CD4-positive, alpha-beta memory T cell (primary cell): ENCODE data around the gene AIF1L. TPM values are rescaled to one million over a fixed set of nuclear protein-coding genes. Genes with fewer than 3 reads are reported as not detected.

Experiments used
- CTCF ChIA-PET: fragments of 350-600 bp; sonication (Branson Sonifier 250); formaldehyde crosslinking; loops from one replicate; lab custom pipeline; 2021; ENCODE audit warnings: inconsistent platforms; ENCODE audit not compliant: partially characterized antibody; lab: Charles Lee
- POLR2A ChIA-PET: fragments of 350-600 bp; sonication (Branson Sonifier 250); formaldehyde crosslinking; loops from one replicate; lab custom pipeline; 2021; ENCODE audit not compliant: partially characterized antibody; lab: Charles Lee
- DNase-seq, 5 donors: peaks; one replicate each; pipeline versions ENCODE4 v3.0.0 to v3.0.0-alpha.2; 2020 to 2022; ENCODE audit warnings: mixed read lengths in 1 of 5
- H3K27ac ChIP-seq: one replicate; pipeline ENCODE4 v1.7.0; 2013; ENCODE audit warnings: low read depth, low read length
- H3K27me3 ChIP-seq: 2 replicates; pipeline ENCODE4 v1.7.0; 2013; ENCODE audit warnings: mild to moderate bottlenecking, low read length, moderate library complexity; ENCODE audit not compliant: insufficient read depth
- H3K36me3 ChIP-seq: 2 replicates; pipeline ENCODE4 v1.7.0; 2013; ENCODE audit warnings: mild to moderate bottlenecking, low read length, moderate library complexity; ENCODE audit not compliant: insufficient read depth
- H3K4me1 ChIP-seq: 2 replicates; pipeline ENCODE4 v1.7.0; 2013; ENCODE audit warnings: mild to moderate bottlenecking, low read length, moderate library complexity; ENCODE audit not compliant: insufficient read depth
- H3K4me3 ChIP-seq, 2 donors: one replicate each; pipeline ENCODE4 v1.7.0; 2013; ENCODE audit warnings: low read length in 2 of 2, mild to moderate bottlenecking in 1 of 2
- H3K9me3 ChIP-seq, 2 donors: one replicate each; pipeline ENCODE4 v1.7.0; 2013; ENCODE audit warnings: low read length in 2 of 2, control low read depth in 1 of 2; ENCODE audit not compliant: control insufficient read depth in 1 of 2
- H3K27ac Mint-ChIP-seq, 7 donors: one replicate each; pipeline ENCODE4 v1.8.0; 2020 to 2021; ENCODE audit warnings: mixed read lengths in 7 of 7, mild to moderate bottlenecking in 6 of 7, inconsistent platforms in 3 of 7, moderate library complexity in 3 of 7
- H3K27me3 Mint-ChIP-seq, 2 donors: one replicate each; pipeline ENCODE4 v1.8.0; 2020 to 2021; ENCODE audit warnings: mixed read lengths in 2 of 2
- H3K36me3 Mint-ChIP-seq, 2 donors: one replicate each; pipeline ENCODE4 v1.8.0; 2020 to 2021; ENCODE audit warnings: mixed read lengths in 2 of 2, inconsistent platforms in 1 of 2, mild to moderate bottlenecking in 1 of 2
- H3K4me1 Mint-ChIP-seq, 4 donors: one replicate each; pipeline ENCODE4 v1.8.0; 2020 to 2021; ENCODE audit warnings: mixed read lengths in 4 of 4, mild to moderate bottlenecking in 1 of 4
- H3K4me3 Mint-ChIP-seq, 8 donors: one replicate each; pipeline ENCODE4 v1.8.0; 2020 to 2021; ENCODE audit warnings: mixed read lengths in 8 of 8, mild to moderate bottlenecking in 7 of 8, moderate library complexity in 6 of 8, inconsistent platforms in 3 of 8
- H3K9me3 Mint-ChIP-seq, 8 donors: one replicate each; pipeline ENCODE4 v1.8.0; 2020 to 2021; ENCODE audit warnings: mixed read lengths in 8 of 8, mild to moderate bottlenecking in 5 of 8, inconsistent platforms in 3 of 8, moderate library complexity in 1 of 8
- intact Hi-C: fragments of 100-400 bp; cut with micrococcal nuclease; formaldehyde crosslinking; loops from one replicate; pipeline ENCODE4 v1.15.1; 2023
- polyA plus RNA-seq, 2 donors: library from polyadenylated mRNA; unstranded; fragments of 300-500 nt; fragmentation: Illumina TruSeq; gene quantifications; one replicate each; pipeline ENCODE4 v1.2.3, GENCODE V29; 2021
- total RNA-seq, 2 experiments: library from RNA; stranded (reverse); gene quantifications; one replicate each; pipeline ENCODE4 v1.2.3, GENCODE V29; 2021

AIF1L gene
- total and polyA plus RNA-seq, 4 experiments from 2014 or later, result 0.15 TPM; not detected in 3

GRCh38 chr9:131140550-131140949 lies 44.2 kb downstream of the AIF1L start:
- no peak overlapping the region for H3K4me3 ChIP-seq
- intact Hi-C loops, result no loop called here
- ChIA-PET POLR2A (no interaction called here), CTCF (no interaction called here)
- no peaks in the 10 kb centered on the region for H3K27me3 Mint-ChIP-seq
- no peak overlapping the region for H3K27ac Mint-ChIP-seq
- H3K27ac ChIP-seq, result no peak overlapping the region
- H3K4me3 Mint-ChIP-seq, result no peak overlapping the region
- H3K9me3 Mint-ChIP-seq, result no peaks in the 10 kb centered on the region
- peaks cover 65 to 87% of the 10 kb centered on the region in 2 donors for H3K36me3 Mint-ChIP-seq
- no peaks in the 10 kb centered on the region for H3K9me3 ChIP-seq
- no peaks in the 10 kb centered on the region for H3K27me3 ChIP-seq
- H3K4me1 ChIP-seq, result no peaks in the 10 kb centered on the region
- H3K36me3 ChIP-seq, result peaks cover 75% of the 10 kb centered on the region
- no peak for DNase-seq
- peaks cover 0 to 11% (median 0%) of the 10 kb centered on the region in 4 donors for H3K4me1 Mint-ChIP-seq

GRCh38 chr9:131142160-131142559 lies 45.8 kb downstream of the AIF1L start:
- ChIA-PET CTCF (no interaction called here), POLR2A (interaction anchor here (1.5 kb wide), 1 partner anchor 17 kb away, joined by 5 read pairs; the partner anchor contains the start of gene NUP214)
- H3K4me1 Mint-ChIP-seq, result peaks cover 0 to 11% (median 0%) of the 10 kb centered on the region in 4 donors
- peak overlapping the region in 1 of 7 donors; percentile 67 for H3K27ac Mint-ChIP-seq
- intact Hi-C loops, result no loop called here
- peaks cover 62 to 86% of the 10 kb centered on the region in 2 donors for H3K36me3 Mint-ChIP-seq
- H3K27me3 ChIP-seq, result no peaks in the 10 kb centered on the region
- H3K9me3 ChIP-seq, result no peaks in the 10 kb centered on the region
- H3K36me3 ChIP-seq, result peaks cover 81% of the 10 kb centered on the region
- H3K4me1 ChIP-seq, result no peaks in the 10 kb centered on the region
- H3K27me3 Mint-ChIP-seq, result no peaks in the 10 kb centered on the region
- H3K4me3 Mint-ChIP-seq, result no peak overlapping the region
- H3K4me3 ChIP-seq, result no peak overlapping the region
- H3K9me3 Mint-ChIP-seq, result no peaks in the 10 kb centered on the region
- no peak for DNase-seq
- no peak overlapping the region for H3K27ac ChIP-seq

GRCh38 chr9:131144201-131144600 lies 47.9 kb downstream of the AIF1L start:
- H3K27ac ChIP-seq, result no peak overlapping the region
- Mint-ChIP-seq H3K27ac (peak overlapping the region in 4 of 7 donors; percentile 44 to 81 (median 60)), H3K4me1 (peaks cover 0 to 6% (median 1%) of the 10 kb centered on the region in 4 donors), H3K36me3 (peaks cover 65 to 86% of the 10 kb centered on the region in 2 donors), H3K27me3 (no peaks in the 10 kb centered on the region), H3K9me3 (no peaks in the 10 kb centered on the region), H3K4me3 (no peak overlapping the region)
- ChIA-PET CTCF (interaction anchor here (1.3 kb wide), 1 partner anchor 33 kb away, joined by 3 read pairs; no protein-coding TSS in a partner anchor), POLR2A (no interaction called here)
- intact Hi-C loops, result no loop called here
- no peaks in the 10 kb centered on the region for H3K27me3 ChIP-seq
- peaks cover 85% of the 10 kb centered on the region for H3K36me3 ChIP-seq
- DNase-seq, result no peak
- no peaks in the 10 kb centered on the region for H3K9me3 ChIP-seq
- no peak overlapping the region for H3K4me3 ChIP-seq
- no peaks in the 10 kb centered on the region for H3K4me1 ChIP-seq

- H3K36me3 Mint-ChIP-seq, result peaks cover 65 to 86% of the 10 kb centered on the region in 2 donors
- Histone ChIP-seq H3K4me1 (no peaks in the 10 kb centered on the region), H3K4me3 (no peak overlapping the region)
These were observed 48.9 kb downstream of the AIF1L start for GRCh38 chr9:131145245-131145644.

GRCh38 chr9:131146186-131146585 lies 49.9 kb downstream of the AIF1L start:
- H3K36me3 Mint-ChIP-seq, result peaks cover 61 to 84% of the 10 kb centered on the region in 2 donors
- H3K27ac ChIP-seq, result no peak overlapping the region
- H3K9me3 Mint-ChIP-seq, result no peaks in the 10 kb centered on the region
- no peaks in the 10 kb centered on the region for H3K9me3 ChIP-seq
- peak overlapping the region in 3 of 7 donors; percentile 1 to 54 (median 31) for H3K27ac Mint-ChIP-seq
- ChIA-PET CTCF (interaction anchor here (1.0 to 2.0 kb wide), 3 partner anchors 10 to 32 kb away, joined by 3 to 5 read pairs (median 4); no protein-coding TSS in a partner anchor), POLR2A (no interaction called here)
- DNase-seq, result no peak
- H3K27me3 ChIP-seq, result no peaks in the 10 kb centered on the region
- peaks cover 83% of the 10 kb centered on the region for H3K36me3 ChIP-seq
- H3K4me1 ChIP-seq, result no peaks in the 10 kb centered on the region
- intact Hi-C loops, result no loop called here
- no peak overlapping the region for H3K4me3 ChIP-seq
- peaks cover 0 to 6% (median 3%) of the 10 kb centered on the region in 4 donors for H3K4me1 Mint-ChIP-seq
- no peaks in the 10 kb centered on the region for H3K27me3 Mint-ChIP-seq
- H3K4me3 Mint-ChIP-seq, result no peak overlapping the region

More at GRCh38 chr9:131145245-131145644, 48.9 kb downstream of the AIF1L start:
- H3K27ac ChIP-seq, result no peak overlapping the region
- intact Hi-C loops, result no loop called here
- H3K9me3 Mint-ChIP-seq, result no peaks in the 10 kb centered on the region
- no peak overlapping the region for H3K4me3 Mint-ChIP-seq
- POLR2A ChIA-PET, result no interaction called here
- no peaks in the 10 kb centered on the region for H3K27me3 Mint-ChIP-seq
- H3K4me1 Mint-ChIP-seq, result peaks cover 0 to 11% (median 3%) of the 10 kb centered on the region in 4 donors
- no peaks in the 10 kb centered on the region for H3K27me3 ChIP-seq
- DNase-seq, result no peak
- CTCF ChIA-PET, result interaction anchor here (1.2 to 1.3 kb wide), 2 partner anchors 12 to 32 kb away, joined by 3 to 4 read pairs; no protein-coding TSS in a partner anchor
- no peaks in the 10 kb centered on the region for H3K9me3 ChIP-seq
- H3K36me3 ChIP-seq, result peaks cover 85% of the 10 kb centered on the region
- peak overlapping the region in 3 of 7 donors; percentile 17 to 78 (median 63) for H3K27ac Mint-ChIP-seq

GRCh38 chr9:131148276-131148675 lies 51.9 kb downstream of the AIF1L start:
- Histone ChIP-seq H3K4me1 (no peaks in the 10 kb centered on the region), H3K36me3 (peaks cover 89% of the 10 kb centered on the region), H3K27me3 (no peaks in the 10 kb centered on the region), H3K4me3 (no peak overlapping the region), H3K9me3 (no peaks in the 10 kb centered on the region), H3K27ac (no peak overlapping the region)
- ChIA-PET CTCF (no interaction called here), POLR2A (no interaction called here)
- Mint-ChIP-seq H3K4me1 (peaks cover 0 to 6% (median 3%) of the 10 kb centered on the region in 4 donors), H3K27ac (no peak overlapping the region), H3K9me3 (no peaks in the 10 kb centered on the region), H3K36me3 (peaks cover 64 to 83% of the 10 kb centered on the region in 2 donors), H3K4me3 (no peak overlapping the region), H3K27me3 (no peaks in the 10 kb centered on the region)
- no peak for DNase-seq
- intact Hi-C loops, result no loop called here

- no peaks in the 10 kb centered on the region for H3K9me3 ChIP-seq
- peaks cover 89% of the 10 kb centered on the region for H3K36me3 ChIP-seq
- no peaks in the 10 kb centered on the region for H3K9me3 Mint-ChIP-seq
- H3K27ac Mint-ChIP-seq, result peak overlapping the region in 4 of 7 donors; percentile 3 to 32 (median 10)
- H3K36me3 Mint-ChIP-seq, result peaks cover 67 to 83% of the 10 kb centered on the region in 2 donors
- no peaks in the 10 kb centered on the region for H3K27me3 Mint-ChIP-seq
- ChIA-PET POLR2A (no interaction called here), CTCF (no interaction called here)
- H3K4me3 ChIP-seq, result no peak overlapping the region
- no peaks in the 10 kb centered on the region for H3K27me3 ChIP-seq
- no peak overlapping the region for H3K27ac ChIP-seq
- H3K4me1 Mint-ChIP-seq, result peaks cover 0 to 6% (median 3%) of the 10 kb centered on the region in 4 donors
- no peak overlapping the region for H3K4me3 Mint-ChIP-seq
- H3K4me1 ChIP-seq, result no peaks in the 10 kb centered on the region
- intact Hi-C loops, result no loop called here
- no peak for DNase-seq
These were observed 52.8 kb downstream of the AIF1L start for GRCh38 chr9:131148966-131149687.
